GM21717 (cell line): ENCODE data around the gene COBLL1.
"Not testable (repeated sequence)": the region's sequence is repeated elsewhere in the genome, so short reads cannot be mapped to it uniquely, and the experiment has no call there.

Experiments
- ATAC-seq: cut with Tn5 transposase; IDR thresholded peaks from one replicate; pipeline ENCODE4 v1.9.1; 2021; ENCODE audit warnings: mild to moderate bottlenecking, moderate library complexity; ENCODE audit not compliant: unreplicated experiment

Gene COBLL1

DNA sequence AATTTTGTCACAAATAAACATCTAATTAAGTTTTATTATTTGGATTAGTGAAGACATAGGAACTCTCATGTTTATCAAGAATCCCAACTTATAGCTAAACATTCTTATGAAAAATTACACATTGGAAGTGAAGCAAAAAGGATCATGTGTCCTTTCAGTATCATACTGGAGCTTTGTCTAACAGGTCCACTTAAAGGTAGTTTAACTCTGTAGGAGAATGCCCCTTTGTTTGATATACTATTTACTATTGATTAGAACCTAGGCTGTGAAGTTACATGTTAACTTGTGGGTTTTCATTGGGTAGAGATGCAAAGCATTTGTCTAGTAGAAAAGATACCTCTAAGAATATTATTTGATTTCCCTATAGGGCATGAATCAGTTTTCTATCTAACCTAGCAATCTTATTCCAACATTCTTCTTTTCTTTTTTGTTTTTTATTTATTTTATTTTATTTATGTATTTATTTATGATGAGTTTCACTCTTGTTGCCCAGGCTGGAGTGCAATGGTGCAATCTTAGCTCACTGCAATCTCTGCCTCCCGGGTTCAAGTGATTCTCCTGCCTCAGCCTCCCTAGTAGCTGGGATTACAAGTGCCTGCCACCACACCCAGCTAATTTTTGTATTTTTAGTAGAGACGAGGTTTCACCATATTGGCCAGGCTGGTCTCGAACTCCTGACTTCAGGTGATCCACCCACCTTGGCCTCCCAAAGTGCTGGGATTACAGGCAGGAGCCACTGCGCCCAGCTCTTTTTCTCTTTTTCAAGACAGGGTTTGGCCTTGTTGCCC lies 18.5 kb upstream of the COBLL1 start:
- not testable (repeated sequence) for ATAC-seq

DNA sequence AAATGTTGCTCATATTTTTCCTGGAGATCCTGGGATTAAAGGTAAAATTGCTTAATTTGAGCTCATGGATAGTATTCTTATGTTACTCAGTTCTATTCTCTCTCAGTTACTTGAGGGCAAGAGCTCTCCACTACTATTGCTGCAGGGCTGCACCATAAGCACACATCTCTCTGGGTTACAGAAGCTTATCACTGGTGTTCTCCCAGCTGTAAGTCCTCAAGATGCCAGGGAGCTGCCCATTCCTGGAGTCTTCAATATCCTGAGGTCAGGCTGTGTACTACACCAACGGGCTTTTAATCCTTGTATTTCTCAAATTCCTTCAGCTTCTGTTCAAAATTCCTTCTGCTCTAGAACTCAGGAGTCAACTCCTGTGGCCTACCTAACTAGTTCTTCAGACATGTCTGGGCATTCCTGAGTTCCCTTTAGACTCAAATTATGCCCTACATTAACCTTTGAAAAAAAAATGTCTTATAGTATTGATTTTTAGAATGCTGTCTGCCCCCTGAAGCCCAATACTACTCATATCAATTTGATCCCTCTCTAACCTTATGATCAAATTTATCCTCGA lies 17.7 kb upstream of the COBLL1 start:
- no peak for ATAC-seq

DNA sequence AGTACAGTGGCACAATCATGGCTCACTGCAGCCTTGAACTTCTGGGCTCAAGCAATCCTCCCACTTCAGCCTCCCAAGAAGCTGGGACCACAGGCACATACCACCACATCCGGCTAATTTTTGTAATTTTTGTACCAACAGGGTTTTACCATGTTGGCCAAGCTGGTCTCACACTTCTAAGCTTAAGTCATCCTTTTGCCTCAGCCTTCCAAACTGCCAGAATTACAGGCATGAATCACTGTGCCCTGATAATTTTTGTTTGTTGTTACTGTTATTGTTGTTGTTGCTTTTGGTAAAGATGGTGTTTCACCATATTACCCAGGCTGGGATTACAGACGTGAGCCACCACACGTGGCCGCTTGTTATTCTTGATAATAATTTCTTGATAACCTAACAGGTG lies 10.5 kb upstream of the COBLL1 start:
- ATAC-seq = no peak

DNA sequence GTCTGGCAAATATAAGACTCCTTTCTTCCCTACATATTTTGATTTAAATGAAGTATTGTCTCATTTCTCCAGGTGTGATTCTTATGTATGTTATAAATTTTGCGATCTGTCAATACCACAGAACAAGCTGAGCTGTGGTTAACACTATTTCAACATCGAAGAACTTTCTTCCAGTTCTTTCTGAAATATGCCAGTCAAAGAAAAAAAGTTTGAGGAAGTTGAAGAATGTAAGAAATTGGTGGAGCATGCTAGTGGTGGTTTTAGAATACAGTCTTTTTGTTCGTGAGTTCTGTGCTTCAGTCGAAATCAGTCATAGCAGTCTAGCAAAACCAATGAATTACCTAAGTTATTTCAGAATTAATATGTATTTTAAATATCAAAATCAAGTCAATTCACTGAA lies 8.6 kb upstream of the COBLL1 start:
- ATAC-seq = no peak

- no peak for ATAC-seq
These were observed 7.9 kb upstream of the COBLL1 start for GRCh38 chr2:164849506-164849905.

GRCh38 chr2:164847981-164848741 lies 6.5 kb upstream of the COBLL1 start:
- ATAC-seq = no peak

DNA sequence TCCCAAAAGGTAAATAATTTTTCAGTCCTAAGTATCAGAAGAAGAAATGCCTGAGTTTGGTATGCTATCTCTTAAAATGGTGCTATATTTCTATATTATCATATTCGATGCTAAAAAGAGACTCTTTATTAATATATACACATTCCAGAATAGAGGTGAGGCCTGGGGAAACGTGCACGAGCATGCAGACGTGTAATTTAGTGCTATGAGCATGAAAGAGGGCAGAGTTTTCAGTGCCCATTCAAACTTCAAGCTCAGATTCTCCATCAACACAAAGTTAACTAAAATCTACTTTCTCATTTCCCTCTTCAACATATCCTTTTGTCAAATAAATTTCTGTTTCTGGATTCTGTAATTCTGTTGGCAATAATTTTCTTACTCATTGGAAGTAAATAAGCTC lies 5.7 kb upstream of the COBLL1 start:
- no peak for ATAC-seq

DNA sequence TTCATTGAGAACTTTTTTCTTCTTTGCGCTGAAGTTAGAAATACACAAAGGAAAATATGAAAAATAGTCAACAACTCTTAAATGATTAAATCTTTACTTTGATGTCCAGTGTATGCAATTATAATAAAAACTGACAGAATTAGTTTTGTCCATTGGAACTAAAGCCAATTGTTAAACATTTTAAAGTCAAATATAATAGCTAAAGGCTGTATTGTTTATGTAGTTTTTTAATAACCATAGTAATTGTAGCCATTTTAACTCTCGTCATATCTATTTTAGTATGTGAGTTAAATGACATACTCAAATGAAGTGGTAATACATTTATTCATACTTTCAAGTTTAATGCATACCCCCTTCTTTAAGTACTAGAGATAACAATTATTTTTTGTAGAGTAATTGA lies 4.7 kb upstream of the COBLL1 start:
- no peak for ATAC-seq

GRCh38 chr2:164843346-164843911 lies 1.8 kb upstream of the COBLL1 start:
- no peak for ATAC-seq

GRCh38 chr2:164842624-164842966 lies 972 bp upstream of the COBLL1 start:
- no peak for ATAC-seq

DNA sequence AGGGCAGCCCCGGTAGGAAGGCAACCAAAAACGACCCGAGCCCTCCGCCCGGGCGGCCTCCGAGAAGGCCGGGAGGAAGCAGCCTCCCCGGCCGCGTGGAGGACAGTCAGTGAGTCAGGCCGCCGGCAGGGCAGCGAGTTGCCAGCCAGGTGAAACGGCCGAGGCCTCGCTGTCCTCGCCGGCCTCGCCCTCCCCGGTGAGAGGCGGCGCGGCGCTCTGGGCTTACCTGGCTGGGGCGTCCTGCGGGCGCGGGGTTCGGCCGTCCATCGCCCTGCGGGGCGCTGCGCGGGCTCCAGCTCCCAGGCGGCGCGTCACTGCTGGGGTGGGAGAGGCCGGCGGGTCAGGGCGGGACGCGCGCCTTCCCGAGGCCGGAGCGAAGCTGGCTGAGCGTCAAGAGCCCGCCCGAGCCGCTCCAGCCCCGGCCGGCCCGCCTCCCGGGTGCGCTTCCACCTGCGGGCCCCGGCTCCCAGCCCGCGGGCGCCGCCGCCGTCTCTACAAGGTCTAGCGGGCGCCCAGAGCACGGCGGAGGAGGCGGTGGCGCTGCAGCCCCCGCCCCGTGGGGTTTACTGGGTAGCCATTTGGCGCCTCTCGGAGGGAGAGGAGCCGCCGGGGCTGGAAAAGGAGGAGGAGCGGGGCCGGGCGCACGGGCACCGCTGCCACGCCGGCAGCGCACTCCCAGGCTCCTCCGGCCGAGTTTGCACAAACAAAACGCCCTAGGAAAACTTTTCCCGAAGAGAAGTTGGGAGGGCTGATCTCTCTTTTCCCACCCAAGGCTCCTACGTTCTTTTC lies 499 bp downstream of the COBLL1 start:
- ATAC-seq = peak; percentile 55

GRCh38 chr2:164840458-164840929 lies 1.1 kb downstream of the COBLL1 start:
- ATAC-seq = no peak

DNA sequence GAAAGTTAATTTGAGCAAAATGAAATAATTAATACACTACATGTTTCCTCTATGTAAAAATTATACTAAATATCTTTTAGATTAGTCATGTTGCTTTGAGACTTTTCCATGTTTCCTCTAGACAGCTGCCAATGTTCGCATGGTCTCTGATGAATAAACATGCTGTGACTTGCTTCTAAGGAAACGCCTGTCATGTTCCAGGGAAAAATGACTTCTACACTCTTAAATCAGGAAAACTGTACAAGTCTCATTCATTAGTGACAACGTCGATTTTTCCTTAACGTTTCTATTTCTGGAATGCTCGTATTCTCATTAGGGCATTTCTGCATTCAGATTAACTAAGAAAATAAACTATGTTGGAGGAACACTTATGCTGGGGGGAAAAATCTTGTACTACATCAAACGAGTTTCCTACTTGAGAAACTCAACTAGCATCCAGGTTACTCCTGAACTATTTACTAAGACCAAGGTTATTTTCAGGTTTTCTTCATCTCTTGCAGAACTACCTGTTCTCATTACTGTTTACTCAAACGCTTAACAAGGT lies 1.6 kb downstream of the COBLL1 start:
- no peak for ATAC-seq

DNA sequence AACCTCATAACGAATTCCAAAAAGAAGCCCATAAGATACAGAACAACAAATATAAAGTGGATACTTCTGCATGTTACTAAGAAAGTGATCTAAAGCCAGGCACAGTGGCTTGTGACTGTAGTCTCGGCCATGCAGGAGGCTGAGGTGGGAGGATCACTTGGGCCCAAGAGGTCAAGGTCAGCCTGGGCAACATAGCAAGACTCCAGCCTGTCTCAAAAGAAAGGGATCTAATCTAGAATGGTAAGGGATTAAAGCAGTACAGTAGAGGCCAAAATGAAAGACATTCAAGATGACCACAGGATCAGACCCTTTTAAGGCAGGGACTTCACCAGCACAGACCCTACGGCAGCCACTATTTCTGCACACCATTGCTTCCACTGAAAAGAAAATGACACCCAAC lies 3.8 kb downstream of the COBLL1 start:
- no peak for ATAC-seq

- no peak for ATAC-seq
These were observed 4.7 kb downstream of the COBLL1 start for GRCh38 chr2:164836907-164837306.

DNA sequence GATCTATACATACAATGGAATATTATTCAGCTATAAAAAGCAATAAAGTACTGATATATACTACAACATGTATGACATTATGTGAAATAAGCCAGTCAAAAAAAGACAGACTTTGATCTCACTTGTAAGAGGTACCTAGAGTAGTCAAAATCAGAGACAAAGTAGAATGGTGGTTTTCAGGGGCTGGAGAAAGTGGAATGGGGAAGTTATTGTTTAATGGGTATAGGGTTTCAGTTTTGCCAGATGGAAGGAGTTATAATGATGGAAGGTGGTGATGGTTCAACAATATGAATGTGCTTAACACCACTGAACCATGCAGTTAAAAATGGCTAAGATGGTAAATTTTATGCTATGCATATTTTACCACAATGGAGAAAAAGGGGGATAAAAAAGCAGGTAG lies 6.3 kb downstream of the COBLL1 start:
- no peak for ATAC-seq

- ATAC-seq = no peak
These were observed 9.7 kb downstream of the COBLL1 start for GRCh38 chr2:164831887-164832286.

- no peak for ATAC-seq
These were observed 10.4 kb downstream of the COBLL1 start for GRCh38 chr2:164831180-164831579.

DNA sequence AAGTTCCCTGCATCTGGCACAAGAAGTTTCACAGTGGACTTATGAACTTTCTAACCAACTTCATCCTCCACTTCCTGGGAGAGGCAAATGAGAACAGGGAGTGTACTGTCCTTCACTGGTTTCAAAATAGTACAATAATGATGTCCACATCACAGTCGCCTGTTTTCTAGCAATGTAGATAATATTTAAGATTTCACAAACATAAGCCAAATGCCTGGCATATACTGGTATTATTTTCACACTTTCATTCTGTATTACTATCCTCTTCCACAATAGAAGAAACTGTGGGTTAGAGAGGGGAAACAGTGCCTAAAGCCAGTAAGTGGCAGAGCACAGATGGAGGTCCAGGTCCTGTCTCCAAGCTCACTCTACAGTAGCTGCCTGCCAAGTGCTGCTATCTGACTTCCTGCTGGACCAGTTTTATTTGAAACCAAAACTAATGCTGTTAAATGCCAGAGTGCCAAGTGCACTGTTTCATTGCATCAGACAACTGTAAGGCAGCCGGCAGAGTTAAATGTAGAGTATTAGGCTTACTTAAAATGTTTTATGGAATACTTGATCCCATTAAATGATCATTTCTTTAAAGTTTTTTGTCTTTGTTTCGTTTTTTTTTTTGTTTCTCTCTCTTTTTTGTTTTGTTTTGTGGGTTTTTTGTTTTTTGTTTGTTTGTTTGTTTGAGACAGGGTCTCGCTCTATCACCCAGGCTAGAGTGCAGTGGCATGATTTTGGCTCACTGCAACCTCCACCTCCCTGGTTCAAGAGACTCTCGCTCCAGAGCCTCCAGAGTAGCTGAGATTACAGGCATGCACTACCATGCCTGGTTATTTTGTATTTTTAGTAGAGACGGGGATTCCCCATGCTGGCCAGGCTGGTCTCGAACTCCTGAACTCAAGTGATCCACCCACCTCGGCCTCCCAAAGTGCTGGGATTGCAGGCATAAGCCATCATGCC lies 15.1 kb downstream of the COBLL1 start:
- no peak for ATAC-seq

DNA sequence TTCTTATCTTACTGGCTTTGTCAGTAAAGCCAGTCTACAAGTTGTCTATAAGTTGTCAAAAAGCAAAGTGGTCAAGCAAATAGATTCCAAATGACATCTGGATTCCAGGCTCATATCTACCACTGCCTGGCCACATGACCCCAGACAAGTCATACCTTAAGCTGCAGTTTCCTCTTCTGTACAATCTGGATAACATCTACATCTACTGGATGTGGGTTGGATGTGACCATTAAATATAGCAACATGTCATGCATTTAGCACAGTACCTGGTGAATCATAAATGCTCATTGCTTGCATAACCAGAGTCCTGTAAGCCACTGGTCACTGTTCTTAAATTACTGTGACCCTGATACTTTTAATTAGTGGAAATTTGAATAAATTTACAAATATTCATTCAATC lies 16.8 kb downstream of the COBLL1 start:
- no peak for ATAC-seq
